ENCODE results near the gene TEX11.
"Not testable (repeated sequence)": the region's sequence is repeated elsewhere in the genome, so short reads cannot be mapped to it uniquely, and the experiment has no call there.

TEX11 gene

GRCh38 chrX:70635227-70635626 lies 273.3 kb downstream of the TEX11 start:
- TF ChIP-seq, protein P1, sequence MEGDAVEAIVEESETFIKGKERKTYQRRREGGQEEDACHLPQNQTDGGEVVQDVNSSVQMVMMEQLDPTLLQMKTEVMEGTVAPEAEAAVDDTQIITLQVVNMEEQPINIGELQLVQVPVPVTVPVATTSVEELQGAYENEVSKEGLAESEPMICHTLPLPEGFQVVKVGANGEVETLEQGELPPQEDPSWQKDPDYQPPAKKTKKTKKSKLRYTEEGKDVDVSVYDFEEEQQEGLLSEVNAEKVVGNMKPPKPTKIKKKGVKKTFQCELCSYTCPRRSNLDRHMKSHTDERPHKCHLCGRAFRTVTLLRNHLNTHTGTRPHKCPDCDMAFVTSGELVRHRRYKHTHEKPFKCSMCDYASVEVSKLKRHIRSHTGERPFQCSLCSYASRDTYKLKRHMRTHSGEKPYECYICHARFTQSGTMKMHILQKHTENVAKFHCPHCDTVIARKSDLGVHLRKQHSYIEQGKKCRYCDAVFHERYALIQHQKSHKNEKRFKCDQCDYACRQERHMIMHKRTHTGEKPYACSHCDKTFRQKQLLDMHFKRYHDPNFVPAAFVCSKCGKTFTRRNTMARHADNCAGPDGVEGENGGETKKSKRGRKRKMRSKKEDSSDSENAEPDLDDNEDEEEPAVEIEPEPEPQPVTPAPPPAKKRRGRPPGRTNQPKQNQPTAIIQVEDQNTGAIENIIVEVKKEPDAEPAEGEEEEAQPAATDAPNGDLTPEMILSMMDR (conservative IDR thresholded peaks at IDR 0.05; ENCODE audit: low read length): no peak
- H3K4me3 ChIP-seq (ENCODE audit: low read length): no peak overlapping the region
- DNase-seq (ENCODE audit: low read depth): no peak

DNA sequence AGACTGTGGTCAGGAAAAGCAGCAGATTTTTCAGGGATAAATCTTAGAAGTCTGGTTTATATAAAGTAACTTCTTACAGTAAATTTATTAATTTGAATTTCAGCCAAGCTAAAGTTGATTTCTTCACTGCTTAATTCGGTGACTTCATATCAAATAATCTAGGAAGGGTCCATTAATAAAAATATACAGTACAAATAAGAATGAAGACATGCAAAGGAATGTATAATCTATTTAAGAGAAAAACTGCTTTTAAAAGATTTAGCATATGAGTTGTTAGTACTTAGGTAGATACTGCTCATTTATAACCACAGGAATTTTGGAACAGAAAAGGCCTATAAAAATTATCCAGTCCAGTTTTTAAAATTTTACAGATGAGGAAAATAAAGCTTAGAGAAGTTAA lies 286.8 kb downstream of the TEX11 start:
- no peak overlapping the region for H3K4me3 ChIP-seq (ENCODE audit: low read length)
- DNase-seq (ENCODE audit: low read depth): no peak
- TF ChIP-seq, protein P1 (conservative IDR thresholded peaks at IDR 0.05; ENCODE audit: low read length): no peak

DNA sequence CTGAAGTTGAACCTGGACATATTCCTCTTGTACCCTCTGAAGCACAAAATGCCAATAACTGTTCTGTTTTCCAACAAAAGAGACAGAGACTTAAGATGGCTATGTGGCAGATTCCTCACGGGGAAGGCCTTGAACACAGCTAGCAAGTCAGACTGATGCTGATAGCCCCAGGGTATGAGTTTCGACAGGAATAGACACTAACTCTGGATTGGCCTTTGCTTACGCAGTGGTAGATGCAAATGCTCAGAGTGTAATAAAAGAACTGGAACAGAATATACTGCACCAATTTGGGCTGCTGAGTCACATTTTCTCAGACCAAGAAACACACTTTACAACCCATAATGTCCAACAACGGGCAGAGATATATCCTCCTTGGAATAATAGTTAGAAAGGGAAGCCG lies 290.0 kb downstream of the TEX11 start:
- TF ChIP-seq, protein P1 (conservative IDR thresholded peaks at IDR 0.05; ENCODE audit: low read length): no peak
- no peak for DNase-seq (ENCODE audit: low read depth)
- H3K4me3 ChIP-seq (ENCODE audit: low read length): no peak overlapping the region

- peak; percentile 28 for DNase-seq (ENCODE audit: low read depth)
- TF ChIP-seq, protein P1 (conservative IDR thresholded peaks at IDR 0.05; ENCODE audit: low read length): no peak
- H3K4me3 ChIP-seq (ENCODE audit: low read length): no peak overlapping the region
Measured at GRCh38 chrX:70613295-70613694, 295.2 kb downstream of the TEX11 start.

GRCh38 chrX:70605352-70605751 lies 303.2 kb downstream of the TEX11 start:
- no peak for DNase-seq (ENCODE audit: low read depth)
- TF ChIP-seq, protein P1 (conservative IDR thresholded peaks at IDR 0.05; ENCODE audit: low read length): no peak
- no peak overlapping the region for H3K4me3 ChIP-seq (ENCODE audit: low read length)

DNA sequence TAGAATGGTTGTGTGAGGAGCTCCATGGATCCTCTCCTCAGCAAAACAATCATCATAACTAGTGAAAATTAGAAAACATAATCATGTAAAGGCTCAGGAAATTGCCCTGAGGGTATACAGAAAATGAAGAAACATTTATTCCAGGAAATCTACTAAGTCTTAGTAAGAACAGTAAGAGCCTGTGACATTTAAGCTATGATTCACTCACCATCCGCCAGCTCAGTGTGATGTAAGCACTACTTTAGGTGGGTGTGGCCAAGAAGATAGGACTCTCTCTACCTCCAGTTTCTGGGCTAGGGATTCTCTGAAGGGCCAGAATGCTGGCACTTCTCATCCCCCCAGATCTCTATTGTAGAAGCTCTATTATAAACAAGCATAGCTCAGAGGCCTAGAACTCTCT lies 316.4 kb downstream of the TEX11 start:
- TF ChIP-seq, protein P1 (conservative IDR thresholded peaks at IDR 0.05; ENCODE audit: low read length): no peak
- H3K4me3 ChIP-seq (ENCODE audit: low read length): no peak overlapping the region
- peak; percentile 47 for DNase-seq (ENCODE audit: low read depth)

DNA sequence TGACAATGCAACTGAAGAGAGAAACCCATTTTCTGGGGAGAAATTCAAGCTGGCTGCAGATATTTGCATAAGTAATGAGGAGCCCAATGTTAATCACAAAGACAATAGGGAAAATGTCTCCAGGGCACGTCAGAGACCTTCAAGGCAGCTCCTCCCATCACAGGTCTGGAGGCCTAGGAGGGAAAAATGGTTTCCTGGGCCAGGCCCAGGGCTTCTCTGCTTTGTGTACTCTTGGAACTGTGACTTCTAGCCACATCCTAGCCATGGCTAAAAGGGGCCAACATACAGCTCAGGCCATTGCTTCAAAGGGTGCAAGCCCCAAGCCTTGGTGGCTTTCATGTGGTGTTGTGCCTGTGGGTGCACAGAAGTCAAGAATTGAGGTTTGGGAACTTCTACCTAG lies 321.4 kb downstream of the TEX11 start:
- H3K4me3 ChIP-seq (ENCODE audit: low read length); DNase-seq (ENCODE audit: low read depth): not testable (repeated sequence)

DNA sequence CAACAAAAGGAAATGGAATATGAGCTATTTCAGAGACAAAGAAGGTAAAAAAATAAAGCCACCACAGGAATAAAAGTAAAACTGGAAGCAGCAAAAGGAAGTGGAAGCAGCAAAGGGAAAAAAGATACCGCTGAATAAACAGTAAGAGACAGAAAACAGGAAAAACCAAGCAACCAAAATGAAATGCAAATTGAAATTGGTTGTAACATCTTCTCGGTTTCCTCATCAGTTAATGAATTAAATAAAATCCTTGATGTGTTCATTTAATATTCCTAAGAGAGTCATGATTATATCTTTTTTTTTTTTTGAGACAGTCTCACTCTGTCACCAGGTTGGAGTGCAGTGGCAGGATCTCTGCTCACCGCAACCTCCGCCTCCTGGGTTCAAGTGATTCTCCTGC lies 331.1 kb downstream of the TEX11 start:
- TF ChIP-seq, protein P1 (conservative IDR thresholded peaks at IDR 0.05; ENCODE audit: low read length): no peak

DNA sequence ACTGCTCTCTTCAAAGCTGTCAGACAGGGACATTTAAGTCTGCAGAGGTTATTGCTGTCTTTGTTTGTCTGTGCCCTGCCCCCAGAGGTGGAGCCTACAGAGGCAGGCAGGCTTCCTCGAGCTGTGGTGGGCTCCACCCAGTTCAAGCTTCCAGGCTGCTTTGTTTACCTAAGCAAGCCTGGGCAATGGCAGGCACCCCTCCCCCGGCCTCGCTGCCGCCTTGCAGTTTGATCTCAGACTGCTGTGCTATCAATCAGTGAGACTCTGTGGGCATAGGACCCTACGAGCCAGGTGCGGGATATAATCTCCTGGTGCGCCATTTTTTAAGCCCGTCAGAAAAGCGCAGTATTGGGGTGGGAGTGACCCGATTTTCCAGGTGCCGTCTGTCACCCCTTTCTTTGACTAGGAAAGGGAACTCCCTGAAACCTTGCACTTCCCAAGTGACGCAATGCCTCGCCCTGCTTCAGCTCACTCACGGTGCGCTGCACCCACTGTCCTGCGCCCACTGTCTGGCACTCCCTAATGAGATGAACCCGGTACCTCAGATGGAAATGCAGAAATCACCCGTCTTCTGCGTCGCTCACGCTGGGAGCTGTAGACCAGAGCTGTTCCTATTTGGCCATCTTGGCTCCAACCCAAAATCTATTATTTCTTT lies 338.5 kb downstream of the TEX11 start:
- H3K4me3 ChIP-seq (ENCODE audit: low read length); DNase-seq (ENCODE audit: low read depth): not testable (repeated sequence)

More for the DNA sequence above, 331.1 kb downstream of the TEX11 start:
- no peak overlapping the region for H3K4me3 ChIP-seq (ENCODE audit: low read length)
- no peak for DNase-seq (ENCODE audit: low read depth)

Measured in AG10803 (cell line).